GM10248 (cell line): ENCODE results near the gene MAML2.

Experiments
- CTCF ChIA-PET: fragments of 300-600 bp; sonication (Branson Sonifier 250); formaldehyde crosslinking; extraction: SDS; loops from one replicate; lab custom pipeline; 2021; ENCODE audit warnings: antibody characterized with exemption; lab: Yijun Ruan, JAX
- POLR2A ChIA-PET: fragments of 350-650 bp; sonication (Branson Sonifier 250); formaldehyde crosslinking; extraction: SDS; loops from one replicate; lab custom pipeline; 2020; ENCODE audit warnings: antibody characterized with exemption; lab: Yijun Ruan, JAX
- DNase-seq: peaks from one replicate; pipeline ENCODE4 v3.0.0; 2012; ENCODE audit errors: extremely low spot score
- CTCF ChIP-seq: IDR thresholded peaks from 2 replicates; pipeline ENCODE4 v1.5.1; 2012; ENCODE audit warnings: mild to moderate bottlenecking, low read depth; ENCODE audit errors: extremely low read depth, missing control alignments, control extremely low read depth

The MAML2 gene

GRCh38 chr11:96260067-96260511 is 82.9 kb downstream of the MAML2 start:
- no peak for TF ChIP-seq CTCF
- ChIA-PET POLR2A (no interaction called here), CTCF (interaction anchor here (1.0 kb wide), 1 partner anchor 39 kb away, joined by 3 read pairs; no protein-coding TSS in a partner anchor)
- DNase-seq: no peak

GRCh38 chr11:96259134-96259830 is 83.7 kb downstream of the MAML2 start:
- TF ChIP-seq CTCF: no peak
- DNase-seq: no peak
- POLR2A ChIA-PET: no interaction called here
- CTCF ChIA-PET: no interaction called here

- TF ChIP-seq CTCF: no peak
- peak; percentile 44 for DNase-seq
- ChIA-PET CTCF (interaction anchor here (0.9 to 1.0 kb wide), 2 partner anchors 11 to 22 kb away, joined by 3 read pairs; no protein-coding TSS in a partner anchor), POLR2A (no interaction called here)
Measured at GRCh38 chr11:96257972-96258934, 84.7 kb downstream of the MAML2 start.

GRCh38 chr11:96257036-96257435 is 86.0 kb downstream of the MAML2 start:
- ChIA-PET POLR2A (no interaction called here), CTCF (interaction anchor here (0.9 to 3.4 kb wide), 6 partner anchors 11 to 86 kb away, joined by 3 to 17 read pairs (median 7); partner anchors contain the start of gene MAML2)
- no peak for DNase-seq
- no peak for TF ChIP-seq CTCF

- no peak for DNase-seq
- ChIA-PET POLR2A (interaction anchor here (0.7 kb wide), 1 partner anchor 229 kb away, joined by 4 read pairs; no protein-coding TSS in a partner anchor), CTCF (interaction anchor here (0.8 to 3.4 kb wide), 10 partner anchors 9 to 87 kb away, joined by 3 to 17 read pairs (median 4); partner anchors contain the start of gene MAML2)
- TF ChIP-seq CTCF: no peak
Measured at GRCh38 chr11:96256215-96257011, 86.6 kb downstream of the MAML2 start.
